ENCODE data around the gene DUSP14. TPM values are rescaled to one million over a fixed set of nuclear protein-coding genes. Genes with fewer than 3 reads are reported as not detected.

DUSP14 gene
- total RNA-seq, 1 experiment from 2014 or later = 22.4 TPM

DNA sequence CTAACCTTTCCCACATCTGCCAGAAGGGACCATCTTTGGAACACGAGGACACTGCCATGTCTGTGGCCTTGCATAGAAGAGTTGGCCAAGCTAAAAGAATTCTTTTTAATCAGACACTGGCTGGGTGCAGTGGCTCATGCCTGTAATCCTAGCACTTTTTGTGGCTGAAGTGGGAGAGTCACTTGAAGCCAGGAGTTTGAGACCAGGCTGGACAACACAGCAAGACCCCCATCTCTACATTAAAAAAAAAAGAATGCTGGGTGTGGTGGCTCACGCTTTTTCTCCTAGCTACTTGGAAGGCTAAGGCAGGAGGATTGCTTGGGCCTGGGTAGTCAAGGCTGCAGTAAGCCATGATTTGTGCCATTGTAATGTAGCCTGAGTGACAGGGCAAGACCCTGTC lies 9.3 kb upstream of the DUSP14 start:
- H3K36me3 Mint-ChIP-seq = peaks cover 23% of the 10 kb centered on the region
- ChIA-PET POLR2A (no interaction called here), CTCF (no interaction called here)

GRCh38 chr17:37481001-37481665 lies 8.6 kb upstream of the DUSP14 start:
- no peak for DNase-seq (ENCODE audit: low spot score)

More for the DNA sequence above, 9.3 kb upstream of the DUSP14 start:
- DNase-seq (ENCODE audit: low spot score) (no peak), ATAC-seq (no peak)
- no peaks in the 10 kb centered on the region for H3K9me3 Mint-ChIP-seq
- peaks cover 26% of the 10 kb centered on the region for H3K4me1 Mint-ChIP-seq
- TF ChIP-seq ETV6 (CRISPR knock-in tag; IDR thresholded peaks at IDR 0.05) (no peak), ZNF121 (CRISPR knock-in tag; IDR thresholded peaks at IDR 0.05) (peak; percentile 84; the same call in 1 of the 2 replicates)
- no peak overlapping the region for H3K4me3 Mint-ChIP-seq
- no peaks in the 10 kb centered on the region for H3K27me3 Mint-ChIP-seq (ENCODE audit: low read depth)
- H3K27ac Mint-ChIP-seq = no peak overlapping the region

GRCh38 chr17:37483311-37484039 lies 6.2 kb upstream of the DUSP14 start:
- peak; percentile 41; the same call in 1 of the 2 replicates for ATAC-seq
- peaks cover 4% of the 10 kb centered on the region; the same call in 1 of the 2 replicates for H3K27me3 Mint-ChIP-seq (ENCODE audit: low read depth)
- TF ChIP-seq GTF2I (CRISPR knock-in tag; conservative IDR thresholded peaks at IDR 0.05) (no peak), ZBTB21 (CRISPR knock-in tag; IDR thresholded peaks at IDR 0.05; ENCODE audit: borderline replicate concordance) (no peak), TP53 (CRISPR knock-in tag; IDR thresholded peaks at IDR 0.05) (no peak), AR (CRISPR knock-in tag; IDR thresholded peaks at IDR 0.05) (no peak), ZNF281 (CRISPR knock-in tag; IDR thresholded peaks at IDR 0.05) (no peak), GRHL2 (CRISPR knock-in tag; IDR thresholded peaks at IDR 0.05; ENCODE audit: insufficient replicate concordance, severe bottlenecking) (no peak), OVOL2 (CRISPR knock-in tag; IDR thresholded peaks at IDR 0.05; ENCODE audit: borderline replicate concordance) (no peak), GABPB1 (CRISPR knock-in tag; IDR thresholded peaks at IDR 0.05) (peak; percentile 94), ZNF423 (CRISPR knock-in tag; IDR thresholded peaks at IDR 0.05) (peak; percentile 27; the same call in 1 of the 2 replicates)
- TF ChIP-seq, protein P1, sequence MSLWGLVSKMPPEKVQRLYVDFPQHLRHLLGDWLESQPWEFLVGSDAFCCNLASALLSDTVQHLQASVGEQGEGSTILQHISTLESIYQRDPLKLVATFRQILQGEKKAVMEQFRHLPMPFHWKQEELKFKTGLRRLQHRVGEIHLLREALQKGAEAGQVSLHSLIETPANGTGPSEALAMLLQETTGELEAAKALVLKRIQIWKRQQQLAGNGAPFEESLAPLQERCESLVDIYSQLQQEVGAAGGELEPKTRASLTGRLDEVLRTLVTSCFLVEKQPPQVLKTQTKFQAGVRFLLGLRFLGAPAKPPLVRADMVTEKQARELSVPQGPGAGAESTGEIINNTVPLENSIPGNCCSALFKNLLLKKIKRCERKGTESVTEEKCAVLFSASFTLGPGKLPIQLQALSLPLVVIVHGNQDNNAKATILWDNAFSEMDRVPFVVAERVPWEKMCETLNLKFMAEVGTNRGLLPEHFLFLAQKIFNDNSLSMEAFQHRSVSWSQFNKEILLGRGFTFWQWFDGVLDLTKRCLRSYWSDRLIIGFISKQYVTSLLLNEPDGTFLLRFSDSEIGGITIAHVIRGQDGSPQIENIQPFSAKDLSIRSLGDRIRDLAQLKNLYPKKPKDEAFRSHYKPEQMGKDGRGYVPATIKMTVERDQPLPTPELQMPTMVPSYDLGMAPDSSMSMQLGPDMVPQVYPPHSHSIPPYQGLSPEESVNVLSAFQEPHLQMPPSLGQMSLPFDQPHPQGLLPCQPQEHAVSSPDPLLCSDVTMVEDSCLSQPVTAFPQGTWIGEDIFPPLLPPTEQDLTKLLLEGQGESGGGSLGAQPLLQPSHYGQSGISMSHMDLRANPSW (CRISPR knock-in tag; conservative IDR thresholded peaks at IDR 0.05; ENCODE audit: low read depth) = no peak
- TF ChIP-seq, protein P2, sequence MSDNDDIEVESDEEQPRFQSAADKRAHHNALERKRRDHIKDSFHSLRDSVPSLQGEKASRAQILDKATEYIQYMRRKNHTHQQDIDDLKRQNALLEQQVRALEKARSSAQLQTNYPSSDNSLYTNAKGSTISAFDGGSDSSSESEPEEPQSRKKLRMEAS (CRISPR knock-in tag; IDR thresholded peaks at IDR 0.05) = no peak

More at GRCh38 chr17:37481001-37481665, 8.6 kb upstream of the DUSP14 start:
- peaks cover 18% of the 10 kb centered on the region for H3K36me3 Mint-ChIP-seq
- H3K4me3 Mint-ChIP-seq = no peak overlapping the region
- H3K27ac Mint-ChIP-seq = peak overlapping the region; percentile 13; the same call in 1 of the 2 replicates
- ChIA-PET CTCF (interaction anchor here (0.6 to 2.6 kb wide), 3 partner anchors 26 to 1083 kb away, joined by 3 to 12 read pairs (median 3); no protein-coding TSS in a partner anchor), POLR2A (no interaction called here)
- TF ChIP-seq FOXJ3 (CRISPR knock-in tag; IDR thresholded peaks at IDR 0.05; ENCODE audit: borderline replicate concordance) = no peak
- no peak for TF ChIP-seq ELF4 (CRISPR knock-in tag; IDR thresholded peaks at IDR 0.05; ENCODE audit: low read depth)
- no peak for TF ChIP-seq MXD4 (CRISPR knock-in tag; IDR thresholded peaks at IDR 0.05; ENCODE audit: borderline replicate concordance)
- no peak for TF ChIP-seq SMAD4 (CRISPR knock-in tag; IDR thresholded peaks at IDR 0.05)
- TF ChIP-seq ZNF425 (CRISPR knock-in tag; conservative IDR thresholded peaks at IDR 0.05) = no peak
- no peak for TF ChIP-seq ZNF138 (CRISPR knock-in tag; conservative IDR thresholded peaks at IDR 0.05)
- TF ChIP-seq NFE2L1 (CRISPR knock-in tag; IDR thresholded peaks at IDR 0.05) = no peak
- H3K27me3 Mint-ChIP-seq (ENCODE audit: low read depth) = no peaks in the 10 kb centered on the region
- ATAC-seq = no peak
- H3K9me3 Mint-ChIP-seq = no peaks in the 10 kb centered on the region
- peaks cover 26% of the 10 kb centered on the region for H3K4me1 Mint-ChIP-seq

More at GRCh38 chr17:37483311-37484039, 6.2 kb upstream of the DUSP14 start:
- CTCF ChIA-PET = interaction anchor here (0.9 to 2.6 kb wide), 2 partner anchors 23 to 110 kb away, joined by 4 to 12 read pairs; no protein-coding TSS in a partner anchor
- POLR2A ChIA-PET = interaction anchor here (0.6 kb wide), 2 partner anchors 107 to 113 kb away, joined by 3 to 4 read pairs; no protein-coding TSS in a partner anchor
- 0 out of 2 replicates have a peak, but pooled peaks cover 4% of the 10 kb centered on the region for H3K36me3 Mint-ChIP-seq
- no peak for DNase-seq (ENCODE audit: low spot score)
- no peak overlapping the region for H3K4me3 Mint-ChIP-seq
- H3K9me3 Mint-ChIP-seq = no peaks in the 10 kb centered on the region
- peaks cover 34% of the 10 kb centered on the region for H3K4me1 Mint-ChIP-seq
- peak overlapping the region; percentile 45; the same call in 1 of the 2 replicates for H3K27ac Mint-ChIP-seq

Data from WTC11 (cell line).